ENCODE measurements around the gene PAGR1.

DNA sequence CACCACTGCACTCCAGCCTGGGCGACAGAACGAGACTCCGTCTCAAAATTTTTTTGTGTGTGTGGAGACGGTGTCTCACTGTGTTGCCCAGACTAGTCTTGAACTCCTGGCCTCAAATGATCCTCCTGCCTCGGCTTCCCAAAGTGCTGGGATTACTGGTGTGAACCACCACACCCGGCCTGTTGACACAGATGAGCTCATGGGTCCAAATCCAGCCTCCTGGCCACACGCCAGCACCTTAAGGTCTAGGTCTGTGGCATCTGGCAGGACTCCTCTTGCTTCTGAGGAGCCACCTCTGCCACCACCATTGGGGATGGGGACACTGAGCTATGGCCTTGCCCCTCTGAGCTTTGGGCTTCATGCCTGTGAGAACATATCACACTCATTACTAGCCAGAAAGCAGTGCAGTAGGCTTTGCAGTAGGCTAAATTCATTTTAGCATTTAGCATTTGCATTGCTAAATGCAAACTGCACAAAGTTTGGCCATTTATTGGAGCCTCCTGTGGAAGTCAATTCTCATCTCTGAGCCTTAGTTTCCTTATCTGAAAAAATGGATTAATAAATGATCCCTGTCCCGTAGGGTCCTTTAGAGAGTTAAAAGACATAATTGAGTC, 52.6 kb downstream of the PAGR1 start:
- no peak for TF ChIP-seq CHCHD3 (CRISPR knock-in tag; IDR thresholded peaks at IDR 0.05)
- TF ChIP-seq CREB1 (IDR thresholded peaks at IDR 0.05), result no peak
- no peak for TF ChIP-seq CREB1 (CRISPR knock-in tag; IDR thresholded peaks at IDR 0.05)
- no peak for TF ChIP-seq ZC3H8 (IDR thresholded peaks at IDR 0.05)

Measured in K562 (cell line).